ENCODE data around the gene ADAMTSL4.
A peak's percentile ranks its signal among the peaks of the same experiment; 100 is the strongest.
"Not testable (repeated sequence)": the region's sequence is repeated elsewhere in the genome, so short reads cannot be mapped to it uniquely, and the experiment has no call there.

Gene ADAMTSL4

DNA sequence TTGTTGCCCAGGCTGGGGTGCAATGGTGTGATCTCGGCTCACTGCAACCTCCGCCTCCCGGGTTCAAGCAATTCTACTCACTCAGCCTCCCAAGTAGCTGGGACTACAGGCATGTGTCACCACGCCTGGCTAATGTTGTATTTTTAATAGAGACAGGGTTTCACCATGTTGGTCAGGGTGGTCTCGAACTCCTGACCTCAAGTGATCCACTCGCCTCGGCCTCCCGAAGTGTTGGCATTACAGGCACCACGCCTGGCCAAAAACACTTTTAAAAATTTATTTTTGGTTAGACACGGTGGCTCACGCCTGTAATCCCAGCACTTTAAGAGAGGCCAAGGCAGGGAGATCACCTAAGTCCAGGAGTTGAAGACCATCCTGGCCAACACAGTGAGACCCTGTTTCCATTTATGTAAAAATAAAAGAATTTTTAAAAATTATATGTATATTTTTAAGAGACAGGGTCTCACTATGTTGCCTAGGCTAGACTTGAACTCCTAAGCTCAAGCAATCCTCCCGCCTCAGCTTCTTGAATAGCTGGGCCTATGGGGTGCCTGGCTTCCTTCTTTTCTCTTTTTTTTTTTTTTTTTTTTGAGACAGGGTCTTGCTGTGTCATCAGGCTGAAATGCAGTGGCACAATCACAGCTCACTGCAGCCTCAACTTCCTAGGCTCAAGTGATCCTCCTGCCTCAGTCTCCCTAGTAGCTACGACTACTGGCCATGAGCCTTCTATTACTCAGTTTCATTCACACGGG, 16.2 kb downstream of the ADAMTSL4 start:
- not testable (repeated sequence) for DNase-seq (ENCODE audit: insufficient read length, low spot score); FAIRE-seq

DNA sequence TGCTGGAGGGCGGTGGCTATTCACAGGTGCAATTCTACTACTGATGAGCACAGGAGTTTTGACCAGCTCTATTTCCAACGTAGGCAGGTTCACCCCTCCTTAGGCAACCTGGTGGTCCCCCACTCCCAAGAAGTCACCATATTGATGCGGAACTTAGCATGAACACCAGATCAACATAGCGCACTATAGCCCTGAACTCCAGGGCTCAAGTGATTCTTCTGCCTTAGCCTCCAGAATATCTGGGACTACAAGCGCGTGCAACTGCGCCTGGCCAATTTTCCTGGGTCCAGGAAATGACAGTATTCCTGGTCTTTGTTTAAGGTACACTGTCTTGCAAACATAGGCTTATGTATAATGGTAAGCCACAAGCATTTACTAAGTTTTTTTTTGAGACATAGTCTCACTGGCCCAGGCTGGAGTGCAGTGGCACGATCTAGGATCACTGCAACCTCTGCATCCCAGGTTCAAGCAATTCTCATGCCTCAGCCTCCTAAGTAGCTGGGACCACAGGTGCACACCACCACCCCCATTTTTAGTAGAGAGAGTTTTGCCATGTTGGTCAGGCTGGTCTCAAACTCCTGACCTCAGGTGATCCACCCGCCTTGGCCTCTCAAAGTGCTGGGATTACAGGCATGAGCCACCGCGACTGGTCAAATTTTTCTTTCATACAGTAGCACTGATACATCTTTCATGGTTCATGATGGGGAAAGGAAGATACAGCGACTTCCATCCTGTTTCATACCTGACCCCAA, 17.6 kb downstream of the ADAMTSL4 start:
- FAIRE-seq, result no peak
- no peak for DNase-seq (ENCODE audit: insufficient read length, low spot score)

DNA sequence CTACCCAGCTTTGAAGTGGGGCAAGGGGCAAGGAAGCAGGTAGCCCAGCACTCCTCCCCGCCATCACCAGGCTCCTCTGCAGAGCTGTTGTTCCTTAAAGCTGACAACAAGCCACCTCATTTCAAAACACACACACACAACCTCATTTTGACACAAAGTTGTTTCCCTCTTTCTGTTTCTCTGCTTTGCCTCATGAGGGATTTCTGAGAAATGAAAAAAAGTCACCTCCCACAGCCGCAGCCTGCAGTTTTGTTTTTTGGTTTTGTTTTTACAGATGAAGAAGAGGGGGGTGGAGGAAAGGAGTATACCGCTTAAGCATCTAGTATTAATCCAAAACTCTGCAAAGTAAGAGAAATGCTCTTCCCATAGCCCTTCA, 18.1 kb downstream of the ADAMTSL4 start:
- DNase-seq (ENCODE audit: insufficient read length, low spot score) (no peak), FAIRE-seq (no peak)

DNA sequence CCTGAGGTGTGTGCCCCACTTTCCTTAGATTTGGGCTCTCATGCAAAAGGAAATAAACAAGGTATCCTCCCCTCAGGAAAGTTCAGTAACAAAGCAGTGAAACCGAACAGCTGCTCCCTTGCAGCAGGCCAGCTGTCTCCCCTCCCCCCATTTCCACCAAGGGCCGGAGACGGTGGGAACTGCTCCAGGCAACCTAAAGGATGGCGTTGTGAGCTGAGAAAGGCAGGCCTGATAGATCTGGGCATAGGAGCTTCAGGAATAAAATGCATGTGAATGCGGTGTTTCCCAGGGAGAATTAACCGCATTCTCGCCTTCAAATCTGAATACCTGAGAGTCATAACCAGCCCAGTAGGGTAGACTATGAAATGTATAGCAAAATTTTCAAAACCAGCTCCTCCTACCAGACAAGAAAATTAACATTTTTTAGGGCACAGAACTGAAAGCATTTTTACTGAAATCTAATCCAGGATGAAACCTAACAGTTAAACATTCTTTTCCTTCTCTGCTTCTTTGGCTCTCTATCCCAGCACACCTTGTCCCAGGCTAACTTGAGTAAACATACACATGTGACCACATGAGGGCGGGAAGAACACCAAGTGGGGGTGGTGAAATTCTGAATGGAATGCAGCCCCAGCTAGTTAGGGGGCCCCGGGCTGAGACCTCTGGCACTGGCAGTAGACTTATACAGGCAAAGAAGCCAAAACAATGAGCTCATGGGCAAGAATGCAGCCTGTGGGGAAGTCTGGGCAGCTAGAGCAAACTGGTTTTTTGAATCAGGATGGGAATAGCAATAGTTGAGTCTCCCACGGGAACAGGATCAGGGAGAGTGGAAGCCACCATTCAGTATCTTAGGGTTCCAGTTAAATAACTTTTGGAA, 18.7 kb downstream of the ADAMTSL4 start:
- FAIRE-seq (no peak), DNase-seq (ENCODE audit: insufficient read length, low spot score) (peak; percentile 66)

DNA sequence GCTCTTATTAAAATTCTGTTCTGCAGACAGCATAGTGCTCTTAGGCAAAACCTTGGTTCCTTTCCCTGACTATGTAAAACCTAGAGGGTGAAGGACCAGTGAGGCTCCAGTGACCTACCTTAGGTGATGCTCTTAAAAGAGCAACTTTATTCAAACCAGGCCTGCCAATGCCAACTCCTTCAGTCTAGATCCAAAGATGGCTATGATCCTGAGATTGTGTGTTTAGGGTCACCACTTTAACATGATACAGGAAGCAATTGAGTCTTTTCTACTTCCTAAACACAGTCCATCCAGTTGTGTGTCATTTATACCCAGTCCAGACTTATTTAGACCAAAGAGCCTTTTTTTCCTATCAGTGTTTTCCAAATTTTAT, 19.4 kb downstream of the ADAMTSL4 start:
- FAIRE-seq (no peak), DNase-seq (ENCODE audit: insufficient read length, low spot score) (no peak)

DNA sequence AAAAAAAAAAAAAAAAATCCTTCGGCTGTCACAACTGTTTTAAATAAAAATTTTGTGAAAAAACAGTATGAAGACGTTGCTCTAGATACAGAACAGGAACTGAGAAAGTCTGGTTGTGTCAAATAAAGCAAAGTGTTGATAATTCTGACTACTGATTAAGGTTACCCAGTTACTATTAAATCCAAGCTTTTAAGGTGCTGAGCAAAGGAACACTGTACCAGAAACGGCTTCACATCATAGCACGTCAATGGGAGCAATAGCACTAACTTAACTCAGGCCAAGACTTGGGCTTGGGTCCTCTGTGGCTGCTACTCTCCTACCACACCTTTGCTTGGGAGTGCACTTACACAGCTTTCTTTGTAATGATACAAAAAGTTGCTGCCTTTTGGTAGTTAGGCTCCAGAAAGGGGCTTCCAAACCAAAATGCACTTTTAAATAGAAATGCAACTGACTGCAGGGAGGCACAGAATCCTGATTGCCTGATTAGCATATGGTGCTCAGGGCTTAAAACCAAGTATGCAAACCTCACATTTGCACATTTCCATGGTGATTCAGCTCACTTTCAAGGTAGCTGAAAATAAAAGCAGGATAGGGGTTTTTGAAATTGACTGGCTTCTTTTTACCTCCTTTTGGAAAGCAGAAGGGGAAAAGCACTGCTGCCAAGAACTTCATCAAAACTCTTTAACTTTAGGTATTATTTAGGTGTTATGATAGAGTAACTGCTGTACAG, 23.9 kb downstream of the ADAMTSL4 start:
- FAIRE-seq (no peak), DNase-seq (ENCODE audit: insufficient read length, low spot score) (no peak)

DNA sequence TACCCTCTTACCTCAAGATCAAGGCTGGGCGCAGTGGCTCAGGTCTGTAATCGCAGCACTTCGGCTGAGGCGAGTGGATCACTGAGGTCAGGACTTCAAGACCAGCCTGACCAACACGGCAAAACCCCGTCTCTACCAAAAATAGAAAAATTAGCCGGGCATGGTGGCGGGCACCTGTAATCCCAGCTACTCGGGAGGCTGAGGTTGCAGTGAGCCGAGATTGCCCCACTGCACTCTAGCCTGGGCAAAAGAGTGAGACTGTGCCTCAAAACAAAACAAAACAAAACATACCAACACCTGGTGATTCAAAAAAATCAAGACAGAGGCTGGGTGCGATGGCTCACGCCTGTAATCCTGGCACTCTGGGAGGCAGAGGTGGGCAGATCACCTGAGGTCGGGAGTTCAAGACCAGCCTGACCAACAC, 24.5 kb downstream of the ADAMTSL4 start:
- not testable (repeated sequence) for DNase-seq (ENCODE audit: insufficient read length, low spot score); FAIRE-seq

DNA sequence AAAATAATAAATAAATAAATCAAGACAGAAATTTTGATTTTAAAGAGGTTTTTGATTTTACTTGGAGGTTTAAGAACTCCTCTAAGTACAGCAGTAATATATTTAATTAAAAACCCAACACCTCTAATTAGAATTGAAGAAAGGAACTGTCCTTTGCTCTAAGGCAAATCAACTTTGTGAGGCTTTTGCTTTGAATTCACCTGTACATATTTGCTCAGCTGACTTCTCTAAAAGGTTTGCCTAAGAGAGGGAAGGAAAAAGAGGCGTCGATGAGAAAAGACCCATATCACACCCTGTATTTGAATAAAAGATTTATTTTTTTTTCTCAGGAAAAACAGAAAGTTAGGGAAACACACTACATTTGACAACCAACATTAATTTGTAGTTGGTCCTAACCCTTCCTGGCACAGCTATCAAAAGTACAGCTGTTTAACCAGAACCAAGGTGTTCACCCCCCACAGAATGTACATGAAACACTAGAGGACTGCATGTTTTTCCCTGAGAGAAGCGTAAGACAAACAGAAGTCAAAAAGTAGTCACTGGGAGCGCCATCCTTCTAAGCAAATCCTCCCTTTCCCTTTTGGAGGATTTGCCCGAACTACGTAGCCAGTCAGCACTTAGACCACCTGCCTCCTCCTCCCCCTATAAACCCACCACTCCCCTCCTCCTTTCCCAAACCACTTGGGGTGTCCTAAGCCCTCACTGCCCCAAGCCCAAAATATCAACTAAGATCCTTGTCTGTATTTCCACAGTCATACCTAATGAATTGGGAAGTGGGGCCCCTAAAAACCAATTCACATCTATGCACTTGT, 25.3 kb downstream of the ADAMTSL4 start:
- FAIRE-seq, result no peak

DNA sequence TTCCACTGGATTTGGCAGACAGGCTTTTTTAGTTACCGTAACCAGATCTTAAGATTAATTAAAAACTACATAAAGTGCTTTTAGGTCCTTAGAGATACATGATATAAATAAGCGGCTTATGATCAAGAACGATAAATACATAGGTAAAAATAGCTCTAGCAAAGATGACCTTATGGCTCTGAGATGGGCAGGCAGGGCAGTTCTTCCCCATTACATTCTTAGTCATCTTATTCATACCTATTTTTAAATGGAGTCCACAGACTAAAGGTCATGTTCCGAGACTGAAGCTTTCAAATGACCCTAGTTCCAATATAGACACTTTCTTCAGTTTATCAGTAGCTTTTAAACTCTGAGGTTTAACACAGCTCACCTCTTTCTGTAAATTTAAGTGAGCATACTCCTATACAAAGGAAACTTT, 25.9 kb downstream of the ADAMTSL4 start:
- DNase-seq (ENCODE audit: insufficient read length, low spot score) (no peak), FAIRE-seq (no peak)

More for the DNA sequence above, 25.3 kb downstream of the ADAMTSL4 start:
- no peak for DNase-seq (ENCODE audit: insufficient read length, low spot score)

DNA sequence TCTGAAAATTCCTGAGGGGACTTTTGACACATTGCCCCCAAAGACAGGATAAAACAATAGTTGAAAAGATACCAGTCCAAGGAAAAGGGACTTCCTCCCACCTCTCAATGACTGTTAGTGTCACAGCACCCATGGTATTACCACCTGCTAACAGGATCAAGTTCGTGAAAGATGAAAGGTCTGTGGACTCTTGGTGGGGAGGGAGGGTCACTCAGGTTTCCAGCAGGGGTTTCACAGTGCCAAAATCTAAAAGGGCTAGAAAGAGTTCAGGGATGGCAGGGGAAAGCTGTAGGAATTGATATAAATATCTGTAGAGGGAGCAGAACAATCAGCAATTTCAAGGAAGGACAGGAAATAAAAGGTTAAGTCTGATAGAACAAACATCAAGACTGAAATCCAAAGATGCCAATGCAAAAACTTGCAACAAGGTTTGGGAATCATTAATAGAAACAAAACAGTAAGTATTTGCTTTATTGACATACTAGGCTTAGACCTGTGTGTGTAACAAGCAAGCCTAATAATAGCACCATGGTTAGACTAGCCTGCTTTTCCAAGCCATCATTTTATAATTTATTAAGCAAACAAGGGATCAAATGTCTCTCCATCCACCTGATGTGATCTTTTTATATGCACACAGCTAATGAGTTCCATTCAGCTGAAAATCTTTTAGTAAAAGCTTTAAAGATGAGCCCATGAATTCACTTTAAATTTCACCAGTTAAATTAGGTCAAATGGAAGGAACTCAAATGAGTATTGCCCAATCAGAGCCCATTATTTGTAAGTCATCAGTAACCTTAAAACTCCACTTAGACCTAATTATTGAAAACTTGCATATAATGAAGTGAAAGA, 26.5 kb downstream of the ADAMTSL4 start:
- DNase-seq (ENCODE audit: insufficient read length, low spot score) (no peak), FAIRE-seq (no peak)

DNA sequence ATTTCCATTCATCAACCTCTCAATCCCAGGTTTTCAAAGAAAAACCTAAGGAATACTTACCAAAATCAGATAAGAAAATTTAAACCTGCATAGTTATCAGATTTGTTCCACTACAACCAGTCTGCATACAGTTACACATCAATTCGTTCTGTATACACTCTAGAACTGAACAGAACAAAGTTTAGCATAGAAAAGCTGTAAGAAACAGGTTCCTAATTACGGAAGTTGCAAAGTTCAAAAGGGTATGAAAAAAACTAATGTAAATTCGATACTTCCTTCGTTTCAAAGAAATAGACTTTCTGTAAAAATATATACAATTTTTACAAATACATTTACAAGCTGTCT, 27.1 kb downstream of the ADAMTSL4 start:
- DNase-seq (ENCODE audit: insufficient read length, low spot score), result no peak
- FAIRE-seq, result no peak

DNA sequence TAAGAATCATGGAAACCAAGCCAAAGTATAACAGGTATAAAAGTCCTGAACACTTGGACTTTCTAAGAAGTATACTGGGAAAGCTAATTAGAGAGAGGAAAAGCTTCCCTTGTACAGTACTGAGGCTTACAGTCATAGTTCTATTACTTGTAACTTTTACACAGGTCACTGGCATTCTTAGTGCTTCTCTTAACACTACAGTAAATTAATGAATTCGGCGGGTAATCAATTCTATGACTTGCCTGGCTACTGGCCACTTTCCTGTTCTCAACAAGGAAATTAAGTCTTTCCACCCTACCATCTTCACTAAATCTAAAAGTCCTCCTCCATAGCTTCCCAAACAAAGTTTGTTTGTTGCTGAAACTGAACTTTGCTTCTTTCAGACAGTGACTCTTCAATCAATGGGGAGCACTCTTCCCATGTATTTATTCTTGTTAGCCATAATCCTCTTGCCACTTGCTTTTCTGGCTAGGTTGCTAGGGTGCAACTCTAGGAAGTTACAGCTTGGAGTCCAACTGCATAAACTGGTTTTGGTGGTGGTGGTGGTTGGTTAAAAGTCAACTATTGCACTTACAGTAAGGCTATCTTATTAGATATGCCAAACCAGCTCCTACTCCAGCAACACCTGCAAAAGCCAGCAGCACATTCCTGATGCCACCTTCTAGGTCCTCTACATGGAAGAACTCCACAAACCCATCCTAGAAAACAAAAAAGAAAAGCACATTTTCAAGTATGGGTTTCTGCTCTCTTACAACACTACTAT, 27.8 kb downstream of the ADAMTSL4 start:
- DNase-seq (ENCODE audit: insufficient read length, low spot score) (no peak), FAIRE-seq (no peak)

DNA sequence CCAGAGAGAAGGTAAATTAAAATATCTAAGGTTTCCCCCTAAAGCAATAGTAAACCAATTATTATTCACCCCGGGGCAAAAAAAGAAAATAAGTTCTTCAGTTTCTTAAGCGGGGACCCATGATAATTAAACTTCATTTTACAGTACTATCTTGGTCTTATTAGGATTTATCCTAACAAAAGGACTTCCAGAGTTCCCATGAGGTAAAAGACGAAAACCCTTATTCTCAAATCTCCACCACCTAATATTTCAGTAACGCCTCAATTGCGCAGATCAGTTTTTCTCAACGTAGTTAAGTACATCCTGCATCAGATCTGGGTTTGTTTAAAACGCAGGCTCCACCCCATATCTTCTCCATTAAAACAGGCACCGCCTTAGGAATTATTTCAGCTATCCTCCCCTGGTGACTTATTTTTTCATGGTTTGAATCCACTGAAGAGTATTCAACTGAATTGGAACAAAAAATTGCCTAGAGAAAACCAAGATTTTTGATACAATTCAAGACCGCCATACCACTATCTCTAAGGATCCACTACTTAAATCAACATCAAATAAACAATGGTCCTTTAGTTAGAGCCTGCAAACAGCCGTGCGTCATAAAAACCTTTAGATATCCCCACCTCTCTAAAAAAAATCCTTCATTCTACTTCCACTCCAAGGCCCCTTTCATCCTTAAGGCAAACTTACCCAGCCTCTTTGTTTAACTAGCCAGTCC, 28.5 kb downstream of the ADAMTSL4 start:
- FAIRE-seq, result no peak
- no peak for DNase-seq (ENCODE audit: insufficient read length, low spot score)

DNA sequence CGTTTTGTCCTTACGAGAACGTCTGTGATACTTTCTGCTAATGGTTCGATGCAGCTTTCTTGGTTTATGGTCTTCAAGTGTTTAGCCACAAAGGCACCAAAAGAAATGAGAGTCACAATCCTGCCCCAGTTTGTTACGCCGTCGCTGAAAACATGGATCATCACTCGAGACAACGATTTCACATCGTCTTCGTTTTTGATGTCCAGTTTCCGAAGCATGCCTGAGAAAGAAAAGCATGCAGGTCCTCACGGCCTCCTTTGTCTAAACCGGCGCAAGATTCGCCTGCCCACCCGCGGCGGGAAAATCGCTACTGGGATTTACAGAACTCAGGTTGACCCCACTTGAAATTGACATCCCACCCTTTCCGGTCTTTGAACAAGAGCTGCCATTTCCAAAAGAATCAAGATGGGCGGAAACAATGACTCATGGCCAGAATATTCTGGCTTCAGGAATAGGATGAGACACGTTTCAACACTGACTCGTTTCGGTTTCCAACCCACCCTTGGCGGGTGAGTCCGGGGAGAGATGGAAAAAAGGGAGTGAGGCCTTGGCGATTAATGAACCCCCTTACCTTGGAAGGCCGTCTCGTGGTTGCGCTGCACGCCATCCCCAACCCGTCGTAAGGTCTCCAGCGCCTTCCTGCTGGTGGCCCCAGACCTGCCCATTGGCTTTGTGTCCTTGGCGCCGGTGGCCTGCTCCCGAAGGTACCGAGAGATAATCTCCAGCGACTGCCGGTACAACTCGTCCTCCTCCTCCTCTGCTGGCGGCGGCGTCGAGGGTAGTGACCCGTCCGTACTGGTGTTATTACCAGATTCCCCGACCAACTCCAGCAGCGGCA, 29.3 kb downstream of the ADAMTSL4 start:
- DNase-seq (ENCODE audit: insufficient read length, low spot score) (peak; percentile 47), FAIRE-seq (no peak)

DNA sequence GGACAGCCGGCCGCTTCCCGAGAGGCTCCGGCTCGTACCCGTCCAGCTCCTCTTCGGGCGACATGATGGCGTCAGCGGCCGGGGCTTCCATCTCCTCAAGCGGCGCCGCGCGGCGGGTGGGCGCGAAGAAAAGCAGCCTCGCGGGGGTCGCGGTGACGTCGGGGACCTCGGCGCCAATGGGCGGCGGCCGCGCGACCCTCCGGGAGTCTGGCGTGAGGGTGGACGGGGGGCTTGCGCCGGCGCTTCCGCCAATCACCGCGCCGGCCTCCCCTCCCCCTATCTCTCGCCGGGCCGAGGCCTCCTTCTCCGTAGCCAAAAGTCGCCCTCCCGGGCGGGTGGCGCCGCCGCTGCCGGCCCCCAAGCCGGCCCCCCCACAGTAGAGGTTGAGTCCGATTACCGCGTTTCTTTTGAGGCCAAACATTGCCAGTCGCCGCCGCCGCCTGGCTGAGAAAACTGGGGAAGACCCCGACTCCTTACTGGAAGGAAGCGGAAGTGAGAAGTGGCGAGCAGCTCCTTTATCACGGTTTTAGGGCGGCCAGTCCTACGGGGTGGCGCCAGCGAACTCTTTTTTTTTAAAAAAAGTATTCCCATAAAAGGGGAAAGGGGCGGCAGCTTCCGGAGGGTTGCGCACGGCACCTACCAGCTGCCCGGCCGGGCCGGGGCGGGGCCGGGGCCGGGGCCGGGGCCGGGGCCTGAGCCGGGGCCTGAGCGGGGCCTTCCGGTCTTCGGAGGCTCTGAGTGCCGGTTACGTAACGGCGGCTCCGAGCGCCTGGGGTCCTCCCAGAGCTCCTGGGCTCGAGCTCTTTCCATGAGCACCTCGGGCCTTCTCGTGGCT, 30.1 kb downstream of the ADAMTSL4 start, which contains the start of gene MCL1:
Gene MCL1, minus strand, starts transcription at position 501 of the 835 bp plus-strand sequence. Its CDS starts 80 bp downstream, at position 421.
- DNase-seq (ENCODE audit: insufficient read length, low spot score), result peak; percentile 67
- FAIRE-seq, result no peak
